ENCODE measurements around the gene KRT222.

KRT222 gene

DNA sequence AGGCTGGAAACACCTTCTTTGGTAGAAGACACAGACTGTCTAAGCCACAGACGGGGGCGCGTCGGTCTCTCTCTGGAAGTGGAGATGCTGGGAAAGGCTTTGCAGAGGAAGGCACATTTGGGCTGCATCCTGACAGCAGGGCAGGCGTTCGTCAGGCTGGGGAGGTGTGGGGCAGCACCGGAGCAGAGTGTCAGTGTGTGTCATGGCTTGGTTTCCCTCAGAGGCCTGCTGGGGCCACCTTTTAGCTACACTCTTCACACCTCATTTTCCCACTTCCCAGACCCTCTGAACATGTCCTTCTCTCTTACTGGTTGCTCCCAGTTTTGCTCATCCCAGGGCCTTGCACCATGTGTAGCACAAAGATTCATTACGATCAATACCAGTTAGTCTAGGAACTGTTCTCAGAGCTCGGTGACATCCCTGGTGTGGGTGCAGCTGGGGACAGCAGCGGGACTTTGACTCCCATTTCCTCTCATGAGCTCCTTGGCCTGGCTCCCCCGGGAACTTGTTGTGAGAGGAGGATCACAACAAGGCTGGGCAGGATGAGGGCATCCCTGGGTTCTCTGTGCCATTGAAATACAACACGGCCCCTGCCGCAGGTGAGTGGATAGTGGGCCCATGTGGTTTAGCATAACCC, 50.4 kb downstream of the KRT222 start:
- no peak for DNase-seq

DNA sequence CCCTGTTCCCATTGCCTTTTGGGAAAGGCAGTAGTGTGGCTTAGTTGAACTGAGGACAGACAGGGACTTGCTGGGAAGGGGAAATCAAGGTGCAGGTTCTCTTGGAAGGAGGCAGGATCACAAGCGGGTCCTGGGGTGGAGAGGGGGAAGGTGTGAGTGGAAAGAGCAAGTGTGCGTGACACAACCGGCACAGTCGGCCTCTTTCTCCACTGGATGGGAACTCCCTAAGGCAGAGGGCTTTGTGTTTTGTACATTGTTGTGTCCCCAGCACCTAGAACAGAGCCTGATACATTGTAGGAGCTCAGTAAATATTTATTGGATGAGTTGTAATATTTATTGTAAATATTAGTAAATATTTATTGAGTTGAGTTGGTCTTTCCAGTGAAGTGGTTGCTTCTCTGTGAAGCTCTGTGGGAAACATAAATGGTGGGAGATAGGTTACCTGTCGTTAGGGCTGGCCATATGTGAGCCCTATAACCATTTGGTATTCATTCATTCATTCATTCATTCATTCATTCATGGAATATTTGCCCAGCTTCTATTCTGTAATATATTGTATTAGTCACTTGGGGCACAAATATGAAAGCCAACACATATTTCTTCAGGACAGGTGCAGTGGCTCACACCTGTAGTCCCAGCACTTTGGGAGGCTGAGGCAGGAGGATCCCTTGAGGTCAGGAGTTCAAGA, 51.4 kb downstream of the KRT222 start:
- no peak for DNase-seq

DNA sequence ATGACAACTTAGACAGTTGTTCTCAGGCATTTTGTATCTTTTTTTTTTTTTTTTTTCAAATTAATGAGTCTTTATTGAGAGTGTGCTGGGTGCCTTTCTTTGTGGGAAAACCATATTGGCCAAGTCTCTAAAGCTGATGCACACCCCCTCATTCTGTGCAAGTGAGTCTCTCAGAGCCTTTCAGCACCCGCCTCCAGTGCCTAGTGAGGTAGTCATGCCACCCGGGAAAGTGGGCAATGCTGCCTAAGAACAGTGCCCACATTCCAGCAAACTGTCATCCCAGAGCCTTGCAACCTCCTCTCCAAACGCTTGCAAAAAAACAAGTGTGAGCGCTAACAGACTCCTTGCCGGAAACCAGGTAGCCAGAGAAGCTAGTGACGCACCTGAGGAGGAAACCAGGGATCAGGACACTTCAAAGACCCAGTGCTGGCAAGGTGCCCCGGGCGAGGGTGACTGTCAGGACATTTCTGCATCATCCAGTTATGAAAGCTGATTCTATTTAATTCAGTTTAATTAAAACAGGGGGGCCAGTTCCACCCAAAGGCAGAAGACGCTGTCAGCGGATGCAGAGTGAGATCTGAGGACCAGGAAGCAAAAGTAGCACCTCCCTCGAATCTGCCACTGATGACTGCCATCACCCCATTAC, 52.3 kb downstream of the KRT222 start:
- peak; percentile 15 to 80 for DNase-seq

DNA sequence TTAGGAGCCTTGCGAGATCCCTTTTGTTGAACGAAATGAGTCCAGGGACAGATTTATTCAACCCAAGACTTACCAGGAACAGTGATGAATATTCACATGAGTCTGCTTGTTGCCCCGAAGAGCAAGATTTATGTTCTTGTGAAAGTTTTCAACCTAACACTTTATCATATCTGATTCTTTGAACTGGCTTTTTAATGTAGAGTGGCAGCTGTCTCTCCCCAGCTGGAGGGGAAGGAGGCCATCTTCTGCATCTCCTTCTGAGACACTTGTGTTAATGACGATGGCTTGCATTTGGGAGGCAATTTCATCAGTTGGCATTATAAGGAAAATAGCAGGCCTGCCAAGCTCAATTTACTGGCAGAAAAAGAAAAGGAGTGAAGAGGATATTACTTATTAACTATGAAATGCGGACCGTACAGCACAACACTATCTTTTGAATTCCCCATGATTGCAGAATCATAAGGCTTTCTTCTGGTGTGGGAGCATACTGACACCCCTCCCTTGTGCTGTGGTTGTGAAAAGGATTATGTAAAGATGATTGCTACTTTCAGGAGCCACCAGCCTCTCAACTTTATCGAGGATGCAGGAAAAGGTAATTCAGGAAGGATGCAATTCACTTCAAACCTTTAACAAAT, 53.0 kb downstream of the KRT222 start:
- peak; percentile 23 to 64 for DNase-seq

DNA sequence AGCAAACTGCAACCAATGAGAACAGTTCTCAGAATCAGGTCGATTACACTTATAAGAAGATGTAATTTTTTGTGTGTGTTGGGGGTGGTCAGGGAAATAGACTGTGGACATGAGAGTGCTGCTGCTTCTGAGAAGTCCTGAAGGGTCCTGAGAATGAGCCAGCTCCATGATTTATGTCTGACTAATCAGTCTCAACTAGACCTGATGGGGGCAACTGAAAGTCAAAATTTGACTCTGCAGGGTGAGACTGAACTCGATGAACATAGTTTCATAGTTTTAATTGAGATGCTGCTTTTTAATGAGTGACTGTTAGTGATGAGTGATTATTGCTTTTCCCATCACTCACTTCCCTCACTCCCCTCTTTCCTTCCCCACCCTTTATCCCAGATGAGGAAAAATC, 54.6 kb downstream of the KRT222 start:
- no peak for DNase-seq

DNA sequence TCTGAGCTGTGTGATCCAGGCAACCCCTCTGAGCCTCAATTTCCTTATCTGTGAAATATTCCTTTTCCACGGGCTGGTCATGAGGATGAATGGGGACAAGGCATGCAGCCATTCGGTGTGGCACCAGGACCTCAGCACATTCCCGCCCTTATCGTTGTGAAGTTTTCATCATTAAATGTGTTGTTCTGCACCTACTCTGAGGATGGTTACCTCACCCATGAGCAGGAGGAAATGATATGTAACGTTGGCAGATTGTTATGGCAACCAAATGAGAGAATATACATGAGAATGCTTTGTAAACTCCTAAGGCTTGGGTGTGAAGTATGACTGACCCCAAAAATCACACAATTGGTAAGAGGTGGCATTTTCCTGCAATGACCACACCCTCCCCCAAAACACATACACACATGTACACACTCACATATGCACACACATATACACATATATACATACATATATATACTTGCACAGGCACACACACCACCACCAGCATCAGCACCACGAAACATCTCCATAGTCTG, 56.9 kb downstream of the KRT222 start:
- peak in 1 of 2 donors; percentile 34 for DNase-seq

DNA sequence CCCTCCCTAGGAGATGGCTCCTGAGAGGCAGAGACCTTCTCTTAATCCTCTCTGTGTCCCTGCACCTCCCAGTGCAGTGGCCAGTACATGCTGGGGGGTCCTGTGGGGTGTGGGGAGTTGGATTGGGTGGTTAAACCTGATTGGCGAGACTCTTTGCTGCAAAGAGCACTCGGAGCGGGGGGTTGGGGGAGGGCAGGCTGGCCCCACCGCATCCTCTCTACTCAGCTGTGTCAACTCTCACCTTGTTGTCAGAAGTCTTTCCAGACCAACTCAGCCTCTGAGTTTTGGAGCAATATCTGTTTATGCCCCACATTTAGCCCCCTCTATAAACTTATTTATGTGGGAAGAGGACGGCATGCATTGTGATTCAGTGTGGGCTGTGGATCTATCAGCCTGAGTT, 57.3 kb downstream of the KRT222 start:
- DNase-seq, result no peak

DNA sequence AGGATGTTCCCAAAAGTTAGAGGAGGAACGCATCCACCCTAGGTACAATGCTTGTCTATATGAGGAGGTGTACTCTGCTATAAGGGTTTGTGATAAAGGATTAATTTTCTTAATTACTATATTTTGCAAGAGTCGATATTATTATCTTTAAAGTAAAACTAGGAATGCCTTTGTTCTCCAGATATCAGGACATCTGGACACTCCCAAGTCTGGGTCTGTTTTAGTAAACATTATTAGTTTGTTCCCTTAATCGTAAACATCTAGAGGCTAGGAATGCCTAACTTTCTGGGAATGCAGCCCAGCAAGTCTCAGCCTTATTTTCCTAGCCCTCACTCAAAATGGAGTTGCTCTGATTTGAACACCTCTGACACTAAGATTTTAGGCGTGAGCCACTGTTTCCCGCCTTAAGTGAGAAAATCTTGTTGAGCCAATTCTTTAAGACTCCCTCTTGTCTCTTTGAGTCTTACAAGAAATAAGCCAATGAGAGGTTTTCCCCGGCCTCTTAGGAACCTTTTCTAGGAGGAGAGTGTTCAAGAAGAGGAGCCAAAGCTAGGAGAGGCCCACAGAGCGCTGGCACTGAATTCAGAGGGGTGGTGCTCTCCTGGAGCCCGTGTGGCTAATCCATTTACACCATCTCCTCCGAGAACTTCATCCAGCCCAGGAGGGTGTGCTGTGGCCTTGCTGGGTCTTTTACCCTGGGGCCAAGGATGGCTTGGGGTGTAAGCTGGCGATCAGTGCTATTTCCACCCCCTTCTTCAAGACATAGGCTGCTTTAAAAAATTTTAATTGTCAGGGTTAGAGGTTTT, 58.2 kb downstream of the KRT222 start:
- DNase-seq, result no peak

DNA sequence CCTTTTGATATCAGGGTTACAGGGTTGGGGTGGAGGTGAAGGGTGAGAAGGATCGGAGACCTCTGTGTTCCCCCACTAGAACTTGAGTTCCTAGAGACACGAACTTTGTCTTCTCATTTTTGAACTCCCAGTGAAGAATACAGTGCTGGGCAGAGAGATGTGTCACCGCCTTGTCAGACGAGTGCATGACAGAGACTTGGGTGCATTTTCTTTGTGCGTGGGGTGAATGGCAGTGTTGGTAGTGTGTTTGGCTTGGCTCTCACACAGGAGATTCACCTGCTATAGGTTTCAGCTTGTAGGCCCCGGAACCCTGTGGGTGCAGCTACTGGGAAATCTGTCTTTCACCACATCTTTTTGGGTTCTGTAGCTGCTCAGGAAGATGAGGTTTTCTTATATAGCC, 59.7 kb downstream of the KRT222 start:
- no peak for DNase-seq
